Endothelial cell of umbilical vein (primary cell): ENCODE measurements around the gene PARK7. TPM values are rescaled to one million over a fixed set of nuclear protein-coding genes. Genes with fewer than 3 reads are reported as not detected.
"Not testable (repeated sequence)": the region's sequence is repeated elsewhere in the genome, so short reads cannot be mapped to it uniquely, and the experiment has no call there.

Experiments used
- BruUV-seq: library from RNA; stranded (reverse); fragments of 400-500 nt; replicated peaks from 2 replicates; lab custom pipeline; 2021; lab: Mats Ljungman, UMichigan
- CTCF ChIA-PET: fragments of 300-600, 350-600 bp; sonication (Branson Sonifier 250); formaldehyde crosslinking; loops from one replicate; lab custom pipeline; 2021; ENCODE audit warnings: antibody characterized with exemption, inconsistent platforms; lab: Charles Lee
- POLR2A ChIA-PET: fragments of 300-600, 350-600 bp; sonication (Branson Sonifier 250); formaldehyde crosslinking; loops from one replicate; lab custom pipeline; 2021; ENCODE audit warnings: antibody characterized with exemption, inconsistent platforms; lab: Charles Lee
- DNase-seq: peaks from one replicate; pipeline ENCODE4 v3.0.0-alpha.2; 2011; ENCODE audit warnings: low read depth, low spot score
- FAIRE-seq: peaks from 2 replicates; lab custom pipeline; 2011; peaks lifted over from hg19 to GRCh38; lab: Jason Lieb, UNC
- H2AFZ ChIP-seq: 2 replicates; pipeline ENCODE4 v1.6.0; 2012; ENCODE audit warnings: low read depth, low read length, control low read depth, inconsistent platforms
- H3K27ac ChIP-seq: 2 replicates; pipeline ENCODE4 v1.5.1; 2011; ENCODE audit warnings: low read depth, mild to moderate bottlenecking, control low read depth, low read length, moderate library complexity; ENCODE audit not compliant: insufficient read depth
- H3K27me3 ChIP-seq, 2 experiments: 2 replicates each; pipeline versions ENCODE4 v1.6.0 to v1.6.1; 2011; ENCODE audit warnings: low read length in 2 of 2, mixed read lengths in 1 of 2; ENCODE audit not compliant: control insufficient read depth in 2 of 2, insufficient read depth in 2 of 2
- H3K36me3 ChIP-seq, 2 experiments: 2 replicates in 1 of 2; 3 replicates in 1 of 2; pipeline ENCODE4 v1.5.1; 2011; ENCODE audit warnings: low read length in 2 of 2, mild to moderate bottlenecking in 1 of 2, moderate library complexity in 1 of 2; ENCODE audit not compliant: control insufficient read depth in 2 of 2, insufficient read depth in 2 of 2; ENCODE audit errors: extremely low read depth in 1 of 2
- H3K4me1 ChIP-seq: 3 replicates; pipeline ENCODE4 v1.5.1; 2011; ENCODE audit warnings: mild to moderate bottlenecking, low read length; ENCODE audit not compliant: control insufficient read depth, insufficient read depth; ENCODE audit errors: extremely low read depth
- H3K4me2 ChIP-seq: 2 replicates; pipeline ENCODE4 v1.6.1; 2011; ENCODE audit warnings: low read length, control low read depth, mixed read lengths; ENCODE audit not compliant: insufficient read depth
- H3K4me3 ChIP-seq, 3 experiments: fragments of 200-600 bp in 1 of 3; sonication (generic), shearing (Covaris generic) in 1 of 3; replicated peaks in 1 of 3; 2 replicates each; pipeline ENCODE4 v1.5.1; 2011 to 2016; ENCODE audit warnings: control low read depth in 3 of 3, low read length in 3 of 3, mild to moderate bottlenecking in 2 of 3, inconsistent platforms in 1 of 3, low read depth in 1 of 3, moderate library complexity in 1 of 3; ENCODE audit not compliant: insufficient read depth in 1 of 3
- H3K79me2 ChIP-seq: 2 replicates; pipeline ENCODE4 v1.6.0; 2012; ENCODE audit warnings: low read length, inconsistent platforms; ENCODE audit not compliant: control insufficient read depth, insufficient read depth
- H3K9ac ChIP-seq: replicated peaks from 2 replicates; pipeline ENCODE3; 2011; ENCODE audit warnings: low read length, control low read depth; ENCODE audit not compliant: insufficient read depth; ENCODE audit errors: extremely low read depth
- H3K9me1 ChIP-seq: replicated peaks from 3 replicates; pipeline ENCODE4 v1.6.0; 2011; ENCODE audit warnings: mild to moderate bottlenecking, low read length; ENCODE audit not compliant: control insufficient read depth, insufficient read depth; ENCODE audit errors: extremely low read depth
- H3K9me3 ChIP-seq: replicated peaks from 2 replicates; pipeline ENCODE4 v1.5.1; 2012; ENCODE audit warnings: low read length, inconsistent platforms; ENCODE audit not compliant: control insufficient read depth, insufficient read depth
- H4K20me1 ChIP-seq: replicated peaks from 2 replicates; pipeline ENCODE3; 2011; ENCODE audit warnings: mild to moderate bottlenecking, low read length; ENCODE audit not compliant: control insufficient read depth, insufficient read depth; ENCODE audit errors: extremely low read depth
- EZH2 ChIP-seq: IDR thresholded peaks from 2 replicates; pipeline ENCODE4 v1.6.1; 2012; ENCODE audit warnings: borderline replicate concordance, low read depth, mild to moderate bottlenecking, moderate library complexity, low read length, inconsistent platforms; ENCODE audit not compliant: severe bottlenecking
- FOS ChIP-seq: IDR thresholded peaks from 2 replicates; pipeline ENCODE4 v1.6.1; 2011; ENCODE audit warnings: mild to moderate bottlenecking, low read length, moderate library complexity, borderline replicate concordance; ENCODE audit not compliant: insufficient read depth
- GATA2 ChIP-seq: IDR thresholded peaks from 2 replicates; pipeline ENCODE4 v1.7.0; 2011; ENCODE audit warnings: low read depth, mild to moderate bottlenecking, moderate library complexity, mixed read lengths, low read length; ENCODE audit not compliant: insufficient read length, insufficient read depth
- JUN ChIP-seq: IDR thresholded peaks from 2 replicates; pipeline ENCODE4 v1.6.1; 2011; ENCODE audit warnings: borderline replicate concordance, low read depth; ENCODE audit not compliant: insufficient read length, insufficient read depth
- MYC ChIP-seq: IDR thresholded peaks from one replicate; pipeline ENCODE4 v1.6.1; 2011; ENCODE audit warnings: mild to moderate bottlenecking, low read depth, low read length
- POLR2A ChIP-seq: IDR thresholded peaks from 2 replicates; pipeline ENCODE4 v1.6.1; 2012; ENCODE audit warnings: low read depth, mild to moderate bottlenecking, control low read depth, low read length
- POLR2AphosphoS5 ChIP-seq: IDR thresholded peaks from 2 replicates; pipeline ENCODE4 v1.6.1; 2012; ENCODE audit warnings: low read depth, mild to moderate bottlenecking, control low read depth, low read length, moderate library complexity; ENCODE audit not compliant: insufficient read depth
- dilution Hi-C: fragments of 300-500 bp; cut with MboI; formaldehyde crosslinking; loops from one replicate; pipeline ENCODE4 v1.15.0; 2019; ENCODE audit warnings: low sequenced_read_pairs; ENCODE audit not compliant: extremely low pct_ligation_motif_present
- intact Hi-C: fragments of 100-400 bp; cut with micrococcal nuclease; formaldehyde crosslinking; loops from one replicate; pipeline ENCODE4 v1.10.0; 2022
- polyA plus RNA-seq, 4 experiments: library from polyadenylated mRNA; depleted of rRNA in 3 of 4; stranded (reverse) in 3 of 4; unstranded in 1 of 4; fragments of >200 nt; gene quantifications; 2 replicates each; pipeline versions ENCODE4 v1.2.1 to v1.2.3, GENCODE V29; 2011 to 2012; ENCODE audit warnings: missing spikeins in 1 of 4
- total RNA-seq: library from RNA; stranded (reverse); gene quantifications from 2 replicates; pipeline ENCODE4 v1.2.3, GENCODE V29; 2021
- TF ChIP-seq, protein P1 (sequence below), 2 donors: IDR thresholded peaks; 1 replicate in 1 of 2; 2 replicates in 1 of 2; pipeline ENCODE4 v1.5.1; 2011; ENCODE audit warnings: low read length in 2 of 2, mild to moderate bottlenecking in 2 of 2, moderate library complexity in 2 of 2, control low read depth in 1 of 2, inconsistent platforms in 1 of 2, low read depth in 1 of 2; ENCODE audit not compliant: insufficient read depth in 1 of 2; ENCODE audit errors: extremely low read depth in 1 of 2
- TF ChIP-seq, protein P2 (sequence below): IDR thresholded peaks from 2 replicates; pipeline ENCODE4 v1.6.1; 2011; ENCODE audit not compliant: insufficient read depth, insufficient read length

PARK7 gene
- total and polyA plus RNA-seq, 2 donors (not counting 3 experiments of a cell fraction or from before 2014, with no cell fraction given) = 203 to 294 TPM

GRCh38 chr1:7922301-7922700 lies 39.2 kb upstream of the PARK7 start:
- no TSS peak for BruUV-seq
- Histone ChIP-seq H3K4me2 (no peak overlapping the region), H3K4me3 (no peak overlapping the region), H2AFZ (no peak overlapping the region), H3K4me1 (peaks cover 2% of the 10 kb centered on the region), H4K20me1 (no peaks in the 10 kb centered on the region), H3K9ac (no peak overlapping the region), H3K9me1 (no peaks in the 10 kb centered on the region), H3K27me3 (peaks cover 4 to 7% of the 10 kb centered on the region in 2 experiments), H3K36me3 (no peaks in the 10 kb centered on the region), H3K27ac (no peak overlapping the region), H3K79me2 (no peaks in the 10 kb centered on the region), H3K9me3 (no peaks in the 10 kb centered on the region)
- CTCF ChIA-PET = no interaction called here
- dilution Hi-C loops = no loop called here
- no peak for TF ChIP-seq MYC
- no peak for TF ChIP-seq POLR2AphosphoS5
- no peak for TF ChIP-seq JUN
- TF ChIP-seq FOS = no peak
- TF ChIP-seq, protein P1, sequence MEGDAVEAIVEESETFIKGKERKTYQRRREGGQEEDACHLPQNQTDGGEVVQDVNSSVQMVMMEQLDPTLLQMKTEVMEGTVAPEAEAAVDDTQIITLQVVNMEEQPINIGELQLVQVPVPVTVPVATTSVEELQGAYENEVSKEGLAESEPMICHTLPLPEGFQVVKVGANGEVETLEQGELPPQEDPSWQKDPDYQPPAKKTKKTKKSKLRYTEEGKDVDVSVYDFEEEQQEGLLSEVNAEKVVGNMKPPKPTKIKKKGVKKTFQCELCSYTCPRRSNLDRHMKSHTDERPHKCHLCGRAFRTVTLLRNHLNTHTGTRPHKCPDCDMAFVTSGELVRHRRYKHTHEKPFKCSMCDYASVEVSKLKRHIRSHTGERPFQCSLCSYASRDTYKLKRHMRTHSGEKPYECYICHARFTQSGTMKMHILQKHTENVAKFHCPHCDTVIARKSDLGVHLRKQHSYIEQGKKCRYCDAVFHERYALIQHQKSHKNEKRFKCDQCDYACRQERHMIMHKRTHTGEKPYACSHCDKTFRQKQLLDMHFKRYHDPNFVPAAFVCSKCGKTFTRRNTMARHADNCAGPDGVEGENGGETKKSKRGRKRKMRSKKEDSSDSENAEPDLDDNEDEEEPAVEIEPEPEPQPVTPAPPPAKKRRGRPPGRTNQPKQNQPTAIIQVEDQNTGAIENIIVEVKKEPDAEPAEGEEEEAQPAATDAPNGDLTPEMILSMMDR (IDR thresholded peaks at IDR 0.05; ENCODE audit: extremely low read depth in 1 of 2, insufficient read depth in 1 of 2, low read depth in 1 of 2, low read length in 2 of 2) = no peak
- no peak for TF ChIP-seq EZH2
- TF ChIP-seq, protein P2, sequence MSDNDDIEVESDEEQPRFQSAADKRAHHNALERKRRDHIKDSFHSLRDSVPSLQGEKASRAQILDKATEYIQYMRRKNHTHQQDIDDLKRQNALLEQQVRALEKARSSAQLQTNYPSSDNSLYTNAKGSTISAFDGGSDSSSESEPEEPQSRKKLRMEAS = no peak
- TF ChIP-seq GATA2 = no peak
- no peak for TF ChIP-seq POLR2A
- intact Hi-C loops = no loop called here
- no peak for DNase-seq
- FAIRE-seq = no peak
- POLR2A ChIA-PET = no interaction called here

DNA sequence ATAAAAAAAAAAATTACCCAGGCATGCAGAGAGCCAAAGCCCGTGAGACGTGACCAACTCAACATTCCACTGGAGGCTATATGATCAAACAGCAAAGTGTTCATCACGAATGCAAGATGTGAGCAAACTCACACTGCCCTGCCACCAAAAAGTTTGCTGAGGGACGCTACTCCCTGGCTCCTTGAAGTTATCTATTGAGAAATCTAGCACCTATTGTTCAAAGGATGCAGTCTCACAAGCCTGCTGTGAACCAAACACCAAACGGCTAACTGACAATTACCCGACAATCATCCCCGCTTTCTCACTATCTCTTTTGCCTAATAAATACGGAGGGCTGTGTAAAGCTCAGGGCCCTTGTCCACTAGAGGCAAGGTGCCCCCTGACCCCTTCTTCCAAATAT lies 34.5 kb upstream of the PARK7 start:
- FAIRE-seq, H3K9ac ChIP-seq, H3K9me3 ChIP-seq, H3K79me2 ChIP-seq, intact Hi-C loops, H2AFZ ChIP-seq, H4K20me1 ChIP-seq, dilution Hi-C loops, CTCF ChIA-PET, H3K9me1 ChIP-seq, H3K4me1 ChIP-seq, DNase-seq, POLR2A ChIA-PET, H3K4me3 ChIP-seq, BruUV-seq, H3K27ac ChIP-seq, H3K36me3 ChIP-seq, H3K4me2 ChIP-seq: not testable (repeated sequence)
- H3K27me3 ChIP-seq = peaks cover 8 to 12% of the 10 kb centered on the region in 2 experiments
